C4-2B (cell line): Measurements from ENCODE around the gene P4HA1.

Experiments used
- ZFX ChIP-seq: fragments of 450-650 bp; IDR thresholded peaks from 2 replicates; pipeline ENCODE4 v1.6.1; 2017
- TF ChIP-seq, protein P1 (sequence below): fragments of 450-650 bp; conservative IDR thresholded peaks from 2 replicates; pipeline ENCODE4 v1.5.1; 2017; ENCODE audit warnings: mild to moderate bottlenecking

DNA sequence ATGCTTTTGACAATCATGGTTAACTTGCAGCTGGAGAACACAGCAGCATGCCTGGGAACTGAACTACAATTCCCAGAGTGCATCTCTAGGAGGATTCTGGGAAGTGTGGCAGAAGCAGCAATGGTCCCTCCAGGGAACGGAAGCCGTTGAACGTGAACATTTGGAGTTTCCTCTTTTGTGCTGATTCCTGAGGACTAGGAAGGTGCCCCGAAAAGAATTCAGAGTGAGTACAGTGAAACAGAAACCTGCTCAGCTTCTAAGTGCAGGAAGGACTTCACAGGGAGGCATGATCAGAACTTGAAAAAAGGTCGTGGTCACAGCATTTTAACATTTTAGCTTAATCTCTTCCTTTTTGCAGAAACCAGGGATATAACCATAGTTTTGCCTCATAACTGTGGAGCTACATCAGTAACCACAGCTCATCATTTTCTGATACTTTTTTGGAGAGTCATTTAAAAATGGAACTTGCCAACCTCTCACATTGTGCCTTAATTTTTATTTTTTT is 13.7 kb upstream of the P4HA1 start, which contains the start of gene NUDT13:
- TF ChIP-seq, protein P1, sequence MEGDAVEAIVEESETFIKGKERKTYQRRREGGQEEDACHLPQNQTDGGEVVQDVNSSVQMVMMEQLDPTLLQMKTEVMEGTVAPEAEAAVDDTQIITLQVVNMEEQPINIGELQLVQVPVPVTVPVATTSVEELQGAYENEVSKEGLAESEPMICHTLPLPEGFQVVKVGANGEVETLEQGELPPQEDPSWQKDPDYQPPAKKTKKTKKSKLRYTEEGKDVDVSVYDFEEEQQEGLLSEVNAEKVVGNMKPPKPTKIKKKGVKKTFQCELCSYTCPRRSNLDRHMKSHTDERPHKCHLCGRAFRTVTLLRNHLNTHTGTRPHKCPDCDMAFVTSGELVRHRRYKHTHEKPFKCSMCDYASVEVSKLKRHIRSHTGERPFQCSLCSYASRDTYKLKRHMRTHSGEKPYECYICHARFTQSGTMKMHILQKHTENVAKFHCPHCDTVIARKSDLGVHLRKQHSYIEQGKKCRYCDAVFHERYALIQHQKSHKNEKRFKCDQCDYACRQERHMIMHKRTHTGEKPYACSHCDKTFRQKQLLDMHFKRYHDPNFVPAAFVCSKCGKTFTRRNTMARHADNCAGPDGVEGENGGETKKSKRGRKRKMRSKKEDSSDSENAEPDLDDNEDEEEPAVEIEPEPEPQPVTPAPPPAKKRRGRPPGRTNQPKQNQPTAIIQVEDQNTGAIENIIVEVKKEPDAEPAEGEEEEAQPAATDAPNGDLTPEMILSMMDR: no peak
- no peak for TF ChIP-seq ZFX
